Activated T-cell treated with anti-CD3 and anti-CD28 coated beads, Interleukin-2, amount 50 U/mL, for 24 hours (primary cell): ENCODE data around the gene NXNL1.

Source experiments
- DNase-seq: peaks from one replicate; pipeline ENCODE4 v3.0.0-alpha.2; 2020
- H3K27ac Mint-ChIP-seq: 2 replicates; pipeline ENCODE4 v1.8.0; 2020; ENCODE audit warnings: mild to moderate bottlenecking, mixed read lengths
- H3K27me3 Mint-ChIP-seq: 2 replicates; pipeline ENCODE4 v1.8.0; 2020; ENCODE audit warnings: mixed read lengths
- H3K36me3 Mint-ChIP-seq: 2 replicates; pipeline ENCODE4 v1.8.0; 2020; ENCODE audit warnings: low read depth, mixed read lengths
- H3K4me1 Mint-ChIP-seq: 2 replicates; pipeline ENCODE4 v1.8.0; 2020; ENCODE audit warnings: low read depth, mixed read lengths
- H3K4me3 Mint-ChIP-seq: 2 replicates; pipeline ENCODE4 v1.8.0; 2020; ENCODE audit warnings: mild to moderate bottlenecking, moderate library complexity, mixed read lengths
- H3K9me3 Mint-ChIP-seq: 2 replicates; pipeline ENCODE4 v1.8.0; 2020; ENCODE audit warnings: mixed read lengths

NXNL1 gene

DNA sequence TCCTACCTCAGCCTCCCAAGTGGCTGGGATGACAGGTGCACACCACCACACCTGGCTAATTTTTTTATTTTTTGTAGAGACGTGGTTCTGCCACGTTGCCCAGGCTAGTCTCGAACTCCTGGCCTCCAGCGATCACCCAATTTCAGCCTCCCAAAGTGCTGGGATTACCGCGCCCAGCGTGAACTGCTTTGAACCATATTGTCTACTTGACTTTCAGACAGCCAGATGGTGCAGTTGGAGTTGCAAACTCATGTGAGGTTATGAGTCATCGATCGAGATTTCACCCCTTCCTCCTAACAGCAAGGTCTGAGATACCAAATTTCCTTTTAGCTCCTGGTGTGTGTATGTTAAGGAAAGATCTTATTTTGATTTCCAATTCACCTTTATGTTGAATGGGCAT is 12.3 kb upstream of the NXNL1 start:
- Mint-ChIP-seq H3K9me3 (no peaks in the 10 kb centered on the region), H3K4me1 (peaks cover 28% of the 10 kb centered on the region), H3K4me3 (no peak overlapping the region), H3K36me3 (no peaks in the 10 kb centered on the region), H3K27me3 (no peaks in the 10 kb centered on the region), H3K27ac (peak overlapping the region; percentile 36)
- DNase-seq = no peak

DNA sequence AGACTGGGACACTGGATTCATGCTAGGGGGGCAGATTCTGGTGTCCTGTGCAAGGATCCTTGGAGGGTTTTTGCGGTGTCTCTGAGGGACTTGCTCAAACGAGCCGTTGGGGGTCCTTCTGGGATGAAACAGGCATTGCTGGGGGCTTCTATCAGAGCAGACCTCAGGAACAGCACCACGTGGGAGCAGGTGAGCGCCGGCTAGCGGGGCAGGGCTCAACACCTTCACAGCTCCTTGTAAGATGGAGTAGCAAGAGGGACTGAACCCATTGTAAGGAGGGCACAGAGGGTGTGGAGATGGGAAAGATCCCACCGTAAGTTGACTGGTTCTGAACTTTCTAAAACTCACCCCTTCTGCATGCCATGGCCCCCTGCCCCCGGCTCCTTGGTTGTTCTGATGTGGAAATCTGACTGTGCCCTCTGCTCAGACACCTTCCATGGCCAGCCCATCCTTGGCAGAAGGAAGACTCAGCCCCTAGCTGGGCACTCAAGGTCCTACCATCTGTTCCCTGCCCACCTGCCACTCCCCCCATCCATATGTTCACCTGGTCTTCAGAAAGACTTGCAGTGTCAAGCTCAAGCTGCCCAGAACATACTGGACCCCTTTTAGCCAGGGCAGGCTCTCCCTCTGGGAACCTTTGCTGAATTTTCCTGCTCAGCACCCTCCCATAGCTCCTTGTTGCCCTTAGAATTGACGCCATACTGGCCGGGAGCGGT is 10.8 kb upstream of the NXNL1 start:
- H3K36me3 Mint-ChIP-seq = no peaks in the 10 kb centered on the region
- H3K27me3 Mint-ChIP-seq = no peaks in the 10 kb centered on the region
- H3K27ac Mint-ChIP-seq = no peak overlapping the region
- peak overlapping the region; percentile 80 for H3K4me3 Mint-ChIP-seq
- no peaks in the 10 kb centered on the region for H3K9me3 Mint-ChIP-seq
- peaks cover 28% of the 10 kb centered on the region for H3K4me1 Mint-ChIP-seq
- DNase-seq = no peak

GRCh38 chr19:17470068-17470841 is 9.5 kb upstream of the NXNL1 start, which contains the start of gene SLC27A1:
Gene SLC27A1, plus strand, starts transcription at chr19:17470524. Its CDS starts 17 bp downstream, at chr19:17470541.
- peak; percentile 92 for DNase-seq
- peak within 1 kb of the TSS; percentile 92 for H3K27ac Mint-ChIP-seq
- peak within 1 kb of the TSS; percentile 80 for H3K4me3 Mint-ChIP-seq
- H3K27me3 Mint-ChIP-seq = no peaks in the 10 kb centered on the region
- H3K36me3 Mint-ChIP-seq = no peaks in the 10 kb centered on the region
- peaks cover 32% of the 10 kb centered on the region for H3K4me1 Mint-ChIP-seq
- no peaks in the 10 kb centered on the region for H3K9me3 Mint-ChIP-seq

DNA sequence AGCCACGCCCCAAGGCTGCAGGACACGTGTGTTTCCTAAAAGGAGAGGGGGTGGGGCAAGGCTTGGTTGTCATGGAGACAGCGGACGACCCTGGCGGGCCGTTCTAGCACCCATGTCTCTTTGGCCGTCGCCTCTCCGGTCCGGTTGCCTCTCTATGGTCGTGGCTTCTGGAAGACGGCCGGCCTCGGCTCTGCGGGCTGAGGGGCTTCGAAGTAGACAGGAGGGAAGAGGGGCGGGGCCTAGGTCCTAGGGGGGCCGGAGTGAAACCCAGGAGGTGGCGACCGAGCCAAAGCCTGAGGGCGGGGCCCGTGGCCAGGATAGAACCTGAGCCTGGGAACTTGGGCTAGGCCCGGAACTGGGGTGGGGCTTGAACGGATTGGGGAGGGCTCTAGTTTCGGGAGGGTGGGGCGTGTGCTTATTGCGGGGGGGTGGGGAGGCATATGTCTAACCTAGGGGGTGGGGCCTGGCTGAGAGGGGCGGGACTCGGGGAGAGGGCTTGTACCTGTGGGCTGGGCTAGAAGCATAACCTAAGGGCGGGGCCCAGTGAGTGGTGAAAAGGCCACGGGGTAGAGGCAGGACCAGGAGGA is 8.8 kb upstream of the NXNL1 start:
- H3K9me3 Mint-ChIP-seq = no peaks in the 10 kb centered on the region
- no peaks in the 10 kb centered on the region for H3K27me3 Mint-ChIP-seq
- peak overlapping the region; percentile 80 for H3K4me3 Mint-ChIP-seq
- peak; percentile 90 for DNase-seq
- peaks cover 32% of the 10 kb centered on the region for H3K4me1 Mint-ChIP-seq
- H3K36me3 Mint-ChIP-seq = no peaks in the 10 kb centered on the region
- peak overlapping the region; percentile 92 for H3K27ac Mint-ChIP-seq

DNA sequence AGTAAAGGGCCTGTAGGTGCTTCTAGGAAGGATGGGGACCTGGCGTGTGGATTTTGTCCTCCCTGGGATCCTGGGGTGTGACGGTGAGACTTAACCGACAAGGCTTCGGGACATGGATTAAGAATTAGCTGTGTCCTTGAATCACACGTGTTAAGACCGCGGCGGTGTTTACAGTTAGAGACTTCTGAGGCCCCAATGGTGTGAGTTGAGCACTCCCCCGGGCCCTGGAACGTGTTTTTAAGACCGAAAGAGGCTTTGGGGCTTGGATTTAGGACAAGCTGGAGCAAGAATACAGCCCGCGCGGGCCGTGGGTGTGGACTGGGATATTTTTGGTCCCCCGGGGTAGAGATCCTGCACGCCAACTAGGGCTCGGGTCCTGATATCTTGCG is 8.4 kb upstream of the NXNL1 start:
- Mint-ChIP-seq H3K4me3 (peak overlapping the region; percentile 80), H3K27me3 (no peaks in the 10 kb centered on the region), H3K27ac (peak overlapping the region; percentile 92), H3K4me1 (peaks cover 32% of the 10 kb centered on the region), H3K9me3 (no peaks in the 10 kb centered on the region), H3K36me3 (no peaks in the 10 kb centered on the region)
- peak; percentile 56 for DNase-seq

- Mint-ChIP-seq H3K27me3 (no peaks in the 10 kb centered on the region), H3K4me1 (peaks cover 32% of the 10 kb centered on the region), H3K9me3 (no peaks in the 10 kb centered on the region), H3K27ac (peak overlapping the region; percentile 92), H3K4me3 (peak overlapping the region; percentile 80), H3K36me3 (no peaks in the 10 kb centered on the region)
- no peak for DNase-seq
Measured at GRCh38 chr19:17468302-17469091, 7.8 kb upstream of the NXNL1 start.

GRCh38 chr19:17467471-17468301 is 7.0 kb upstream of the NXNL1 start:
- H3K9me3 Mint-ChIP-seq = no peaks in the 10 kb centered on the region
- H3K4me3 Mint-ChIP-seq = no peak overlapping the region
- peak overlapping the region; percentile 18 for H3K27ac Mint-ChIP-seq
- H3K27me3 Mint-ChIP-seq = no peaks in the 10 kb centered on the region
- no peak for DNase-seq
- H3K4me1 Mint-ChIP-seq = peaks cover 24% of the 10 kb centered on the region
- H3K36me3 Mint-ChIP-seq = no peaks in the 10 kb centered on the region

DNA sequence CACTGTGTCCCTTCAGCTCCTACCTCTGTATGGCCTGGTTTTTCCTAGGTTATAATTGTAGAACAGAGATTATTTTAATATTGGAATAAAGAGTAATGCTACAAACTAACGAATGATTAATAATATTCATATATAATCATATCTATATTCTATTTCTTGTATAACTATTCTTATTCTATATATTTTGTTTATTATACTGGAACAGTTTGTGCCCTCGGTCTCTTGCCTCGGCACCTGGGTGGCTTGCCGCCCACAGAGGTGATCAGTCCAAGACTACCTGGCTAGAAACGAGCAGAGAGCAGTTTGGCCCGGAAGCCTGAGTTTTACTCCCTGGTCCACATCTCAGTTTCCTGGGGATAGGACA is 5.7 kb upstream of the NXNL1 start:
- H3K36me3 Mint-ChIP-seq = no peaks in the 10 kb centered on the region
- no peak overlapping the region for H3K27ac Mint-ChIP-seq
- H3K27me3 Mint-ChIP-seq = no peaks in the 10 kb centered on the region
- H3K4me3 Mint-ChIP-seq = no peak overlapping the region
- H3K4me1 Mint-ChIP-seq = peaks cover 23% of the 10 kb centered on the region
- no peak for DNase-seq
- no peaks in the 10 kb centered on the region for H3K9me3 Mint-ChIP-seq

GRCh38 chr19:17458970-17459369 is 1.8 kb downstream of the NXNL1 start:
- peaks cover 40% of the 10 kb centered on the region for H3K27me3 Mint-ChIP-seq
- no peaks in the 10 kb centered on the region for H3K9me3 Mint-ChIP-seq
- H3K4me1 Mint-ChIP-seq = no peaks in the 10 kb centered on the region
- H3K27ac Mint-ChIP-seq = no peak overlapping the region
- DNase-seq = no peak
- H3K36me3 Mint-ChIP-seq = no peaks in the 10 kb centered on the region
- no peak overlapping the region for H3K4me3 Mint-ChIP-seq

- Mint-ChIP-seq H3K27ac (no peak overlapping the region), H3K9me3 (no peaks in the 10 kb centered on the region), H3K4me3 (no peak overlapping the region), H3K27me3 (peaks cover 47% of the 10 kb centered on the region), H3K36me3 (no peaks in the 10 kb centered on the region), H3K4me1 (peaks cover 4% of the 10 kb centered on the region)
- DNase-seq = no peak
Measured at GRCh38 chr19:17457616-17458015, 3.1 kb downstream of the NXNL1 start.

- Mint-ChIP-seq H3K4me3 (no peak overlapping the region), H3K27ac (no peak overlapping the region), H3K9me3 (no peaks in the 10 kb centered on the region), H3K36me3 (no peaks in the 10 kb centered on the region), H3K27me3 (peaks cover 53% of the 10 kb centered on the region), H3K4me1 (peaks cover 4% of the 10 kb centered on the region)
- no peak for DNase-seq
Measured at GRCh38 chr19:17456127-17456526, 4.6 kb downstream of the NXNL1 start.

DNA sequence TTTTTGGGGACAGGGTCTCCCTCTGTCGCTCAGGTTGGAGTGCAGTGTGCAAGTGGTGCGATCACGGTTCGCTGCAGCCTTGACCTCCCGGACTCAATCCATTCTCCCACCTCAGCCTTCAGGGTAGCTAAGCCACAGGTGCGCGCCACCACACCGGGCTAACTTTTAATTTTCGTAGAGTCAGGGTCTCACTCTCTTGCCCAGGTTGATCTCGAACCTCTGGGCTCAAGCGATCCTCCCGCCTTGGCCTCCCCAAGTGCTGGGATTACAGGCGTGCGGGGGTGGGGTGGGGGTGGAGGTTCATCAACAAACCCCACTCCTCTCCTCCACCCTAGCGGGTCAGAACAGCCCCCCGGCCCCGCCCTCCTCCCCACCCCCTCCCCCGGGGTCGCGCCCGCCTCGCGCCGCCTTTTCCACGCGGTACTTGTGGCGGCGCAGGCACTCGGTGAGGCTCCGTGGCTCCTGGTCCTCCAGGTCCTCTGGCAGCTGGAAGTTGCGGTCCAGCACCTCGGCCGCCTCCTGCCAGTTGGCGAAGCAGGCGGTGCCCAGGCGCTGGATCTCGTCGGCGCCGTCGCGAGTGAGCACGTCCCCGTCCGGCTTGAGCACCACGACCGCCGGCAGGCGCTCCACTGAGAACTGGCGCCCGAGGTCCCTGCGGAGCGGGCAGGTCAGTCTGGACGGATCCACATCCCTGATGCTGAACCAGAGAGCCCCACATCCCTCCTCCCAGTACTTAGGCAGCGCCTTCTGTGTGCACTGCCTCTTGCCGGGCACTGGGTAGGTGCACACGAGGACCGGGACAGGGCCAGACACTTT is 5.2 kb downstream of the NXNL1 start:
- Mint-ChIP-seq H3K27me3 (peaks cover 53% of the 10 kb centered on the region), H3K27ac (no peak overlapping the region), H3K4me1 (peaks cover 8% of the 10 kb centered on the region)

GRCh38 chr19:17454576-17455071 is 6.1 kb downstream of the NXNL1 start:
- Mint-ChIP-seq H3K27me3 (peaks cover 55% of the 10 kb centered on the region), H3K9me3 (peaks cover 2% of the 10 kb centered on the region), H3K27ac (no peak overlapping the region), H3K4me1 (peaks cover 17% of the 10 kb centered on the region), H3K4me3 (no peak overlapping the region), H3K36me3 (no peaks in the 10 kb centered on the region)
- no peak for DNase-seq

More for the DNA sequence above, 5.2 kb downstream of the NXNL1 start:
- no peak for DNase-seq
- Mint-ChIP-seq H3K4me3 (no peak overlapping the region), H3K36me3 (no peaks in the 10 kb centered on the region), H3K9me3 (no peaks in the 10 kb centered on the region)
